Vagina (tissue), 2 donors: ENCODE data around the gene HCRTR1.

Experiments used
- CTCF ChIP-seq, 3 experiments: fragments of 450-650 bp in 2 of 3; fragments of 200-600 bp in 1 of 3; sonication (generic) in 1 of 3; IDR thresholded peaks; one replicate each; pipeline ENCODE4 v1.5.1; 2017 to 2019; ENCODE audit warnings: antibody characterized with exemption in 3 of 3, mild to moderate bottlenecking in 2 of 3, moderate library complexity in 2 of 3
- POLR2A ChIP-seq, 2 donors: fragments of 450-650 bp; IDR thresholded peaks; one replicate each; pipeline ENCODE4 v1.6.1; 2017; ENCODE audit warnings: antibody characterized with exemption in 2 of 2, mild to moderate bottlenecking in 2 of 2, moderate library complexity in 2 of 2

GRCh38 chr1:31645274-31645568, 27.7 kb downstream of the HCRTR1 start:
- TF ChIP-seq CTCF (IDR thresholded peaks at IDR 0.05) (no peak), POLR2A (IDR thresholded peaks at IDR 0.05) (no peak)
